HCT116 (cell line): ENCODE measurements around the gene GALNT14. TPM values are rescaled to one million over a fixed set of nuclear protein-coding genes. Genes with fewer than 3 reads are reported as not detected.

Source experiments
- ATAC-seq: fragments of 200-7000 bp; cut with Tn5 transposase; 2 replicates; pipeline ENCODE4 v1.9.1; 2020; ENCODE audit warnings: mild to moderate bottlenecking, moderate library complexity
- BruUV-seq: library from RNA; stranded (reverse); fragments of 400-500 nt; replicated peaks from 2 replicates; lab custom pipeline; 2021; lab: Mats Ljungman, UMichigan
- CTCF ChIA-PET: fragments of 300-600 bp; sonication (Branson Sonifier 250); formaldehyde crosslinking; loops from one replicate; lab custom pipeline; 2021; ENCODE audit warnings: antibody characterized with exemption; lab: Charles Lee
- POLR2A ChIA-PET: fragments of 300-600, 350-600 bp; sonication (Branson Sonifier 250); formaldehyde crosslinking; loops from one replicate; lab custom pipeline; 2021; ENCODE audit warnings: antibody characterized with exemption; lab: Charles Lee
- RAD21 ChIA-PET, 2 experiments: fragments of 300-600 bp; sonication (Branson Sonifier 250); formaldehyde crosslinking; loops; one replicate each; lab custom pipeline; 2023; ENCODE audit warnings: low total read pairs in 2 of 2; ENCODE audit not compliant: uncharacterized antibody in 2 of 2, unreplicated experiment in 2 of 2, low non-redundant PET in 1 of 2; lab: Charles Lee
- DNase-seq: peaks from one replicate; pipeline ENCODE4 v3.0.0-alpha.2; 2010; ENCODE audit warnings: low read depth, low spot score
- H2AFZ ChIP-seq: fragments of 200-600 bp; shearing (Covaris generic), sonication (generic); 2 replicates; pipeline ENCODE4 v1.6.1; 2017; ENCODE audit warnings: low read depth, mixed run types, mixed read lengths, antibody characterized with exemption, low read length; ENCODE audit not compliant: poor library complexity, severe bottlenecking
- H3K27ac ChIP-seq: 2 replicates; pipeline ENCODE4 v1.5.1; 2012; ENCODE audit warnings: low read depth, low read length
- H3K27me3 ChIP-seq: fragments of 200-600 bp; sonication (generic); 2 replicates; pipeline ENCODE4 v1.6.1; 2016; ENCODE audit warnings: mixed run types, low read length, mixed read lengths; ENCODE audit not compliant: insufficient read depth
- H3K36me3 ChIP-seq, 2 experiments: fragments of 200-500 bp in 1 of 2; fragments of 200-600 bp in 1 of 2; sonication (Bioruptor generic) in 1 of 2; sonication (generic) in 1 of 2; 2 replicates each; pipeline versions ENCODE4 v1.5.1 to v1.6.1; 2014 to 2016; ENCODE audit warnings: low read length in 2 of 2, inconsistent platforms in 1 of 2, mixed read lengths in 1 of 2, mixed run types in 1 of 2; ENCODE audit not compliant: insufficient read depth in 2 of 2, control insufficient read depth in 1 of 2
- H3K4me1 ChIP-seq, 2 experiments: fragments of 200-600 bp in 1 of 2; sonication (generic) in 1 of 2; 2 replicates each; pipeline versions ENCODE4 v1.5.1 to v1.6.1; 2012 to 2017; ENCODE audit warnings: low read length in 2 of 2, inconsistent platforms in 1 of 2, mild to moderate bottlenecking in 1 of 2, mixed read lengths in 1 of 2, mixed run types in 1 of 2, moderate library complexity in 1 of 2; ENCODE audit not compliant: insufficient read depth in 2 of 2, control insufficient read depth in 1 of 2
- H3K4me2 ChIP-seq: fragments of 200-600 bp; sonication (generic); 2 replicates; pipeline ENCODE4 v1.6.1; 2017; ENCODE audit warnings: mixed run types, low read length, mixed read lengths
- H3K4me3 ChIP-seq, 2 experiments: fragments of 200-600 bp in 1 of 2; sonication (generic) in 1 of 2; replicated peaks in 1 of 2; 2 replicates each; pipeline ENCODE4 v1.5.1; 2011 to 2016; ENCODE audit warnings: low read length in 2 of 2, control low read depth in 1 of 2, low read depth in 1 of 2, mild to moderate bottlenecking in 1 of 2, mixed read lengths in 1 of 2, mixed run types in 1 of 2
- H3K79me2 ChIP-seq: fragments of 200-600 bp; sonication (generic); 2 replicates; pipeline ENCODE4 v1.6.1; 2017; ENCODE audit warnings: mild to moderate bottlenecking, mixed run types, low read length, moderate library complexity, mixed read lengths; ENCODE audit not compliant: insufficient read depth
- H3K9ac ChIP-seq: fragments of 200-600 bp; sonication (generic); 2 replicates; pipeline ENCODE4 v1.6.1; 2016; ENCODE audit warnings: low read length, mixed read lengths
- H3K9me2 ChIP-seq: fragments of 200-600 bp; sonication (generic), shearing (Covaris generic); 2 replicates; pipeline ENCODE4 v1.6.1; 2017; ENCODE audit warnings: mixed run types, mild to moderate bottlenecking, moderate library complexity; ENCODE audit not compliant: insufficient read depth
- H3K9me3 ChIP-seq, 2 experiments: fragments of 200-500 bp in 1 of 2; fragments of 200-600 bp in 1 of 2; sonication (Bioruptor generic) in 1 of 2; sonication (generic) in 1 of 2; 2 replicates each; pipeline ENCODE4 v1.6.1; 2014 to 2017; ENCODE audit warnings: low read length in 2 of 2, mixed read lengths in 2 of 2, inconsistent platforms in 1 of 2, low read depth in 1 of 2, mild to moderate bottlenecking in 1 of 2, mixed run types in 1 of 2, moderate library complexity in 1 of 2; ENCODE audit not compliant: control insufficient read depth in 1 of 2, insufficient read depth in 1 of 2
- H4K20me1 ChIP-seq: fragments of 200-600 bp; sonication (generic), shearing (Covaris generic); 2 replicates; pipeline ENCODE4 v1.6.1; 2017; ENCODE audit warnings: mixed run types, mild to moderate bottlenecking, moderate library complexity; ENCODE audit not compliant: insufficient read depth
- CBX3 ChIP-seq: IDR thresholded peaks from 2 replicates; pipeline ENCODE4 v1.6.1; 2012; ENCODE audit warnings: low read depth
- CEBPB ChIP-seq: IDR thresholded peaks from 2 replicates; pipeline ENCODE4 v1.6.1; 2012; ENCODE audit warnings: low read depth
- EGR1 ChIP-seq: IDR thresholded peaks from 2 replicates; pipeline ENCODE4 v1.6.1; 2012; ENCODE audit warnings: low read depth
- ELF1 ChIP-seq: IDR thresholded peaks from 2 replicates; pipeline ENCODE4 v1.6.1; 2012; ENCODE audit warnings: low read depth, borderline replicate concordance
- EZH2 ChIP-seq: fragments of 200-600 bp; sonication (generic); IDR thresholded peaks from 2 replicates; pipeline ENCODE4 v1.6.1; 2017; ENCODE audit warnings: antibody characterized with exemption, mixed run types
- EZH2phosphoT487 ChIP-seq: fragments of 200-600 bp; IDR thresholded peaks from 2 replicates; pipeline ENCODE4 v1.6.1; 2018; ENCODE audit warnings: antibody characterized with exemption, borderline replicate concordance
- FOSL1 ChIP-seq: IDR thresholded peaks from 2 replicates; pipeline ENCODE4 v1.6.1; 2012; ENCODE audit warnings: low read depth
- JUND ChIP-seq: IDR thresholded peaks from 2 replicates; pipeline ENCODE4 v1.6.1; 2012
- POLR2AphosphoS5 ChIP-seq: IDR thresholded peaks from 2 replicates; pipeline ENCODE4 v1.6.1; 2011; ENCODE audit warnings: mild to moderate bottlenecking, low read depth, low read length, moderate library complexity
- RAD21 ChIP-seq: IDR thresholded peaks from 2 replicates; pipeline ENCODE4 v1.6.1; 2012; ENCODE audit warnings: low read depth, mild to moderate bottlenecking
- SIN3A ChIP-seq: IDR thresholded peaks from 2 replicates; pipeline ENCODE4 v1.6.1; 2012; ENCODE audit warnings: low read depth
- SP1 ChIP-seq: IDR thresholded peaks from 2 replicates; pipeline ENCODE4 v1.6.1; 2012; ENCODE audit warnings: low read depth
- TCF7L2 ChIP-seq: IDR thresholded peaks from 2 replicates; pipeline ENCODE4 v1.7.0; 2011; ENCODE audit warnings: borderline replicate concordance, inconsistent platforms; ENCODE audit not compliant: insufficient read depth, insufficient read length; ENCODE audit errors: extremely low read depth
- ZNF274 ChIP-seq: fragments of 200-500 bp; sonication (Bioruptor generic); IDR thresholded peaks from 2 replicates; pipeline ENCODE4 v1.6.1; 2014; ENCODE audit warnings: mild to moderate bottlenecking, low read depth, low read length, inconsistent platforms
- intact Hi-C: fragments of 100-400 bp; cut with micrococcal nuclease; formaldehyde crosslinking; loops from 2 replicates; pipeline ENCODE4 v1.10.0; 2022
- total RNA-seq: library from RNA; stranded (reverse); gene quantifications from one replicate; pipeline ENCODE4 v1.2.1, GENCODE V29; 2021; ENCODE audit not compliant: unreplicated experiment
- TF ChIP-seq, protein P1 (sequence below): IDR thresholded peaks from 2 replicates; pipeline ENCODE4 v1.6.1; 2011; ENCODE audit warnings: mild to moderate bottlenecking, low read length, moderate library complexity; ENCODE audit not compliant: insufficient replicate concordance; ENCODE audit errors: extremely low read depth
- TF ChIP-seq, protein P2 (sequence below), 3 experiments: fragments of 200-600 bp in 1 of 3; sonication (generic) in 1 of 3; IDR thresholded peaks in 2 of 3; conservative IDR thresholded peaks in 1 of 3; 2 replicates each; pipeline ENCODE4 v1.5.1; 2012 to 2017; ENCODE audit warnings: low read depth in 2 of 3, low read length in 2 of 3, antibody characterized with exemption in 1 of 3, borderline replicate concordance in 1 of 3, control low read depth in 1 of 3, mild to moderate bottlenecking in 1 of 3, mixed read lengths in 1 of 3, mixed run types in 1 of 3, moderate library complexity in 1 of 3; ENCODE audit not compliant: insufficient read depth in 1 of 3
- TF ChIP-seq, protein P3 (sequence below): IDR thresholded peaks from 2 replicates; pipeline ENCODE4 v1.6.1; 2012
- TF ChIP-seq, protein P4 (sequence below): IDR thresholded peaks from 2 replicates; pipeline ENCODE4 v1.6.1; 2012; ENCODE audit warnings: low read depth

Gene GALNT14
- total RNA-seq, 1 experiment from 2014 or later = 11.2 TPM

DNA sequence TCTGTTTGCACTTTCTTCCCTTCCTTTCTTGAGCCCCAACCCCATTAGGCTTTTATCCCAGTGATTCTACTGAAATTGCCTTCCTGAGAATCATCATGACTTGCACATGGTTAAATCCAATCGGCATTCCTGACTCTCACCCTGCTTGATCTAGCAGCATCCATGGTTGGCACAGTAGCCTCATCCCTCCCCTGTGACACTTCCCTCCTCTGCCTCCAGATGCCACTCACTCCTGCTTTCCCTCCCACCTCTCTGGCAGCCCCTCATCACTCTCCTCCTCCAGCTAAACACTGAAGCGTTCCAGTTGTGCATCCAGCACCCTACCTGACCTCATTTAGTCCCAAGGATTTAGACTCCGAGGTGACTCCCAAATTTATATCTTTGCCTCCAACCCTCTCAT lies 114.7 kb downstream of the GALNT14 start:
- no peaks in the 10 kb centered on the region for H3K4me1 ChIP-seq
- no peak overlapping the region for H2AFZ ChIP-seq
- H3K27me3 ChIP-seq = no peaks in the 10 kb centered on the region
- TF ChIP-seq TCF7L2 (no peak), EZH2 (no peak), SIN3A (no peak), SP1 (no peak), FOSL1 (no peak), EGR1 (no peak), POLR2AphosphoS5 (no peak), CBX3 (no peak), ELF1 (no peak), RAD21 (no peak), CEBPB (no peak), EZH2phosphoT487 (no peak), ZNF274 (no peak), JUND (no peak)
- TF ChIP-seq, protein P1, sequence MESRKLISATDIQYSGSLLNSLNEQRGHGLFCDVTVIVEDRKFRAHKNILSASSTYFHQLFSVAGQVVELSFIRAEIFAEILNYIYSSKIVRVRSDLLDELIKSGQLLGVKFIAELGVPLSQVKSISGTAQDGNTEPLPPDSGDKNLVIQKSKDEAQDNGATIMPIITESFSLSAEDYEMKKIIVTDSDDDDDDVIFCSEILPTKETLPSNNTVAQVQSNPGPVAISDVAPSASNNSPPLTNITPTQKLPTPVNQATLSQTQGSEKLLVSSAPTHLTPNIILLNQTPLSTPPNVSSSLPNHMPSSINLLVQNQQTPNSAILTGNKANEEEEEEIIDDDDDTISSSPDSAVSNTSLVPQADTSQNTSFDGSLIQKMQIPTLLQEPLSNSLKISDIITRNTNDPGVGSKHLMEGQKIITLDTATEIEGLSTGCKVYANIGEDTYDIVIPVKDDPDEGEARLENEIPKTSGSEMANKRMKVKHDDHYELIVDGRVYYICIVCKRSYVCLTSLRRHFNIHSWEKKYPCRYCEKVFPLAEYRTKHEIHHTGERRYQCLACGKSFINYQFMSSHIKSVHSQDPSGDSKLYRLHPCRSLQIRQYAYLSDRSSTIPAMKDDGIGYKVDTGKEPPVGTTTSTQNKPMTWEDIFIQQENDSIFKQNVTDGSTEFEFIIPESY = no peak
- TF ChIP-seq, protein P2, sequence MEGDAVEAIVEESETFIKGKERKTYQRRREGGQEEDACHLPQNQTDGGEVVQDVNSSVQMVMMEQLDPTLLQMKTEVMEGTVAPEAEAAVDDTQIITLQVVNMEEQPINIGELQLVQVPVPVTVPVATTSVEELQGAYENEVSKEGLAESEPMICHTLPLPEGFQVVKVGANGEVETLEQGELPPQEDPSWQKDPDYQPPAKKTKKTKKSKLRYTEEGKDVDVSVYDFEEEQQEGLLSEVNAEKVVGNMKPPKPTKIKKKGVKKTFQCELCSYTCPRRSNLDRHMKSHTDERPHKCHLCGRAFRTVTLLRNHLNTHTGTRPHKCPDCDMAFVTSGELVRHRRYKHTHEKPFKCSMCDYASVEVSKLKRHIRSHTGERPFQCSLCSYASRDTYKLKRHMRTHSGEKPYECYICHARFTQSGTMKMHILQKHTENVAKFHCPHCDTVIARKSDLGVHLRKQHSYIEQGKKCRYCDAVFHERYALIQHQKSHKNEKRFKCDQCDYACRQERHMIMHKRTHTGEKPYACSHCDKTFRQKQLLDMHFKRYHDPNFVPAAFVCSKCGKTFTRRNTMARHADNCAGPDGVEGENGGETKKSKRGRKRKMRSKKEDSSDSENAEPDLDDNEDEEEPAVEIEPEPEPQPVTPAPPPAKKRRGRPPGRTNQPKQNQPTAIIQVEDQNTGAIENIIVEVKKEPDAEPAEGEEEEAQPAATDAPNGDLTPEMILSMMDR (IDR thresholded peaks at IDR 0.05 in 2 of 3, conservative IDR thresholded peaks at IDR 0.05 in 1 of 3; ENCODE audit: borderline replicate concordance in 1 of 3, insufficient read depth in 1 of 3, low read depth in 2 of 3, low read length in 2 of 3) = no peak
- TF ChIP-seq, protein P3, sequence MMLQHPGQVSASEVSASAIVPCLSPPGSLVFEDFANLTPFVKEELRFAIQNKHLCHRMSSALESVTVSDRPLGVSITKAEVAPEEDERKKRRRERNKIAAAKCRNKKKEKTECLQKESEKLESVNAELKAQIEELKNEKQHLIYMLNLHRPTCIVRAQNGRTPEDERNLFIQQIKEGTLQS = no peak
- TF ChIP-seq, protein P4, sequence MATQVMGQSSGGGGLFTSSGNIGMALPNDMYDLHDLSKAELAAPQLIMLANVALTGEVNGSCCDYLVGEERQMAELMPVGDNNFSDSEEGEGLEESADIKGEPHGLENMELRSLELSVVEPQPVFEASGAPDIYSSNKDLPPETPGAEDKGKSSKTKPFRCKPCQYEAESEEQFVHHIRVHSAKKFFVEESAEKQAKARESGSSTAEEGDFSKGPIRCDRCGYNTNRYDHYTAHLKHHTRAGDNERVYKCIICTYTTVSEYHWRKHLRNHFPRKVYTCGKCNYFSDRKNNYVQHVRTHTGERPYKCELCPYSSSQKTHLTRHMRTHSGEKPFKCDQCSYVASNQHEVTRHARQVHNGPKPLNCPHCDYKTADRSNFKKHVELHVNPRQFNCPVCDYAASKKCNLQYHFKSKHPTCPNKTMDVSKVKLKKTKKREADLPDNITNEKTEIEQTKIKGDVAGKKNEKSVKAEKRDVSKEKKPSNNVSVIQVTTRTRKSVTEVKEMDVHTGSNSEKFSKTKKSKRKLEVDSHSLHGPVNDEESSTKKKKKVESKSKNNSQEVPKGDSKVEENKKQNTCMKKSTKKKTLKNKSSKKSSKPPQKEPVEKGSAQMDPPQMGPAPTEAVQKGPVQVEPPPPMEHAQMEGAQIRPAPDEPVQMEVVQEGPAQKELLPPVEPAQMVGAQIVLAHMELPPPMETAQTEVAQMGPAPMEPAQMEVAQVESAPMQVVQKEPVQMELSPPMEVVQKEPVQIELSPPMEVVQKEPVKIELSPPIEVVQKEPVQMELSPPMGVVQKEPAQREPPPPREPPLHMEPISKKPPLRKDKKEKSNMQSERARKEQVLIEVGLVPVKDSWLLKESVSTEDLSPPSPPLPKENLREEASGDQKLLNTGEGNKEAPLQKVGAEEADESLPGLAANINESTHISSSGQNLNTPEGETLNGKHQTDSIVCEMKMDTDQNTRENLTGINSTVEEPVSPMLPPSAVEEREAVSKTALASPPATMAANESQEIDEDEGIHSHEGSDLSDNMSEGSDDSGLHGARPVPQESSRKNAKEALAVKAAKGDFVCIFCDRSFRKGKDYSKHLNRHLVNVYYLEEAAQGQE = no peak
- ATAC-seq (no peak), DNase-seq (no peak)
- RAD21 ChIA-PET = no interaction called here
- H3K9me3 ChIP-seq = no peaks in the 10 kb centered on the region
- no peaks in the 10 kb centered on the region for H3K9me2 ChIP-seq
- H3K9ac ChIP-seq = no peak overlapping the region
- H3K36me3 ChIP-seq = no peaks in the 10 kb centered on the region
- POLR2A ChIA-PET = no interaction called here
- no peaks in the 10 kb centered on the region for H4K20me1 ChIP-seq
- intact Hi-C loops = no loop called here
- no peak overlapping the region for H3K4me2 ChIP-seq
- H3K79me2 ChIP-seq = no peaks in the 10 kb centered on the region
- H3K4me3 ChIP-seq = no peak overlapping the region
- BruUV-seq = no TSS peak
- CTCF ChIA-PET = no interaction called here
- no peak overlapping the region for H3K27ac ChIP-seq
